ENCODE results near the gene RUSC1. TPM values are rescaled to one million over a fixed set of nuclear protein-coding genes. Genes with fewer than 3 reads are reported as not detected.

RUSC1 gene
- total and polyA plus RNA-seq, 5 donors = 20.8 to 29.7 (median 23.2) TPM

DNA sequence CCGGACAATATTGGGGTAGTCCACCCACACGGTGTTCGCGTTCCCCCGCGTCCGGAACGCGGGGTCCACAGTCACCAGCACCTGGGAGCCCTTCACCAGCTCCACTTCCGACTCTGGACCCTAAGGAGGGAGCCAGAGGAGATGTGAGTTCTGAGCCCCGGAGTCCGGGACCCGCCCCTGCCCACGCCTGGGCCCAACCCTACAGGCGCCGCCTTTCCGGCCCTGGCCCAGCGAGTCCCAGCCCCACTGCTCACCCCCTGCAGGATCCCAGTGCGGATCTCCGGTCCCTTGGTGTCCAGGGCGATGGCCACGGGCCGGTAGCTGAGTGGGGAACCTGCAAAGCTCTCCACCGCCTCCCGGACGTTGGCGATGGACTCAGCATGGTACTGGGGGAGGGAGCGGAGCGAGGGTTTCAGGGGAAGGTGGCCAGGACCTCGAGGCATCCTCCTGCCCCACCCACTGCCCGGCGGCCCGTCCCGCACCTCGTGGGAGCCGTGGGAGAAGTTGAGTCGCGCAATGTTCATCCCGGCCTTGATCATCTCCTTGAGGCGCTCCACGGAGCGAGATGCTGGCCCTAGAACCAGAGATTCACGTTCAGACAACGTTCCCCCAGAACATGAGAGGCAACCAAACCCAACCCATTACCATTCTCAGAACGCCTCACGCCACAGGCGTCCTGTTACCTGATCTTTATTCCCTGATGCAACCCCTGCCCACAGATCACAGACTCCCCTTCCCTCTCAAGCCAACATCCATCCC lies 25.3 kb upstream of the RUSC1 start:
- Histone ChIP-seq H3K9me3 (ENCODE audit: control insufficient read depth, low read length) (no peaks in the 10 kb centered on the region), H3K27ac (ENCODE audit: low read length) (no peak overlapping the region), H3K4me1 (ENCODE audit: control insufficient read depth, insufficient read depth, low read length) (no peaks in the 10 kb centered on the region), H3K27me3 (ENCODE audit: control insufficient read depth, insufficient read depth) (no peaks in the 10 kb centered on the region), H3K4me3 (ENCODE audit: low read length) (no peak overlapping the region)
- ATAC-seq (peak; percentile 32 to 65), DNase-seq (peak in 1 of 3 donors; percentile 54)
- WGBS = 12% methylated on average over 47 of the region's 47 CpGs
- intact Hi-C loops (cut with DNase I) = no loop called here

DNA sequence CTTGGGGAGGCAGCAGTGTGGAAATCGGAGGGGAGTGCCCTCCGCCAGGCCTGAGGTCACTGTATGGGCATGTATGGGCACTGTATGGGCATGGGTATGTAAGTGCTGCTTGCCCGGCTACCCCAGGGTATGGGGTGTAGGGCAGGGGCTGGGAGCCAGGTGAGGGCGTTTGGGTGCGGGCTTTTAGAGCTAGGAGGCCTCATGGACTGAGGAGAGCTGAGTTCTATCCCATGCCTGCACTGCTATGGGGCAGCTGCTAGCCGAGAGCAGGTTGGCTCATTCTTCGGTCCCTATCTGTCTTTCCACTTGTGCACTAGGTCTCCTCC lies 24.8 kb upstream of the RUSC1 start:
- H3K4me3 ChIP-seq (ENCODE audit: low read length) = no peak overlapping the region
- no peaks in the 10 kb centered on the region for H3K9me3 ChIP-seq (ENCODE audit: control insufficient read depth, low read length)
- intact Hi-C loops (cut with DNase I) = no loop called here
- no peak overlapping the region for H3K27ac ChIP-seq (ENCODE audit: low read length)
- H3K27me3 ChIP-seq (ENCODE audit: control insufficient read depth, insufficient read depth) = no peaks in the 10 kb centered on the region
- DNase-seq = no peak
- 84% methylated on average over 7 of the region's 7 CpGs for WGBS
- H3K4me1 ChIP-seq (ENCODE audit: control insufficient read depth, insufficient read depth, low read length) = no peaks in the 10 kb centered on the region
- ATAC-seq = no peak

DNA sequence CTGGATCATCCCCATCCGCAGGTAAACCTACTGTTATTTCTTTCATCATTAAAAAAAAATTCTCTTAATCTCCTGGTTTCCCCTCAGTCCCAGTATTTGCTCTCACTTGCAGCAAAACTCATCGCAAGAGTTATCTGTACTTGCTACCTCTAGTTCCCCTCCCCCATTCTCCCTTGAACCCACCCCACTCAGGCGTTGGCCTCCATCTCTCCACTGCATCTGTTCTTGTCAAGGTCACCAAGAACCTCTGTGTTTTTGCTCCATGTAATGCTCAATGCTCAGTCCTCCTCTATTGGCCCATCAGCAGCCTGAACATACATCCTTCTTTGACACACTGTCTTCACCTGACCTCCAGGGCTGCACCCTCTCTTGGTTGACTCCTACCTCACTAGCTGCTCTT lies 24.0 kb upstream of the RUSC1 start:
- no peaks in the 10 kb centered on the region for H3K4me1 ChIP-seq (ENCODE audit: control insufficient read depth, insufficient read depth, low read length)
- no peak overlapping the region for H3K4me3 ChIP-seq (ENCODE audit: low read length)
- ATAC-seq (no peak), DNase-seq (no peak)
- no peak overlapping the region for H3K27ac ChIP-seq (ENCODE audit: low read length)
- H3K27me3 ChIP-seq (ENCODE audit: control insufficient read depth, insufficient read depth) = no peaks in the 10 kb centered on the region
- WGBS = 86% methylated on average over 3 of the region's 3 CpGs
- intact Hi-C loops (cut with DNase I) = no loop called here
- H3K9me3 ChIP-seq (ENCODE audit: control insufficient read depth, low read length) = no peaks in the 10 kb centered on the region

DNA sequence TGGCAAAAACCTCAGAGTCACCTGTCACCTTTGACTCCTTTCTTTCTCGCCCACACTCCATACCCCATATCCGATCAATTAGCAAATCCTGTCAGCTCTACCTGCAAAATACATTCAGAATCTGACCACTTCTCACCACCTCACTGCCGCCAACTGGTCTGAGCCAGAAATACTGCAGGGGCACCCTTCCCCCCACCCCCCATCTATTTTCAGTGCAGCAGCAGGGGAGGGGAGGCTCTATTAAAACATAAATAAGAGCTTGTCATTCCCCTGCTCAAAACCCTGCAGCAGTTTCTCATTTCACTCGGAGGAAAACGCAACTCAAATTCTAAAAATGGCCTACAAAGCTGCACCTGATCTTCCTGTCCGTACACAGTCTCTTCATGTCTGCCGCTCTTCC lies 23.3 kb upstream of the RUSC1 start:
- no peak for DNase-seq
- Histone ChIP-seq H3K9me3 (ENCODE audit: control insufficient read depth, low read length) (no peaks in the 10 kb centered on the region), H3K27ac (ENCODE audit: low read length) (no peak overlapping the region), H3K4me3 (ENCODE audit: low read length) (no peak overlapping the region), H3K4me1 (ENCODE audit: control insufficient read depth, insufficient read depth, low read length) (no peaks in the 10 kb centered on the region), H3K27me3 (ENCODE audit: control insufficient read depth, insufficient read depth) (no peaks in the 10 kb centered on the region)
- WGBS = 62% methylated on average over 7 of the region's 7 CpGs
- intact Hi-C loops (cut with DNase I) = no loop called here
- no peak for ATAC-seq

DNA sequence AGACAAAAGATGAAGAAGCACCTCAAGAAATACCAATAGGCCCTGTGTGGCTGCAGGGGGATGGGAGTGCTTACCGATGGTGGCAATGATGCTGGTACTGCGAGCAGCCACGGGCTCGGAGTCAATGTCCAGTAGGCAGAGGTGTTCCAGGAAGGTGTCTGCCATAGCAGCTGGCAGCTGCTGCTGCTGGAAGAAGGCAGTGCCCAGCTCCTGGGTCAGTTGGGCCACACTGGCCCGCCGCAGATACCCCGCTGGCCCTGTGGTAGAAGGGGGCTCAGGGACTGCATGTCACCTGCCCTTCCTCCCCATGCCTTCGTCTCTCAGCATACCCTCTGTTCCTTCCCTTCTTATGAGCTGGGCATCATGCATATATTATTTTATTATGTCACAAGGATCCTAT lies 20.7 kb upstream of the RUSC1 start:
- Histone ChIP-seq H3K4me1 (ENCODE audit: control insufficient read depth, insufficient read depth, low read length) (no peaks in the 10 kb centered on the region), H3K27ac (ENCODE audit: low read length) (no peak overlapping the region), H3K27me3 (ENCODE audit: control insufficient read depth, insufficient read depth) (no peaks in the 10 kb centered on the region), H3K4me3 (ENCODE audit: low read length) (no peak overlapping the region), H3K9me3 (ENCODE audit: control insufficient read depth, low read length) (no peaks in the 10 kb centered on the region)
- ATAC-seq (no peak), DNase-seq (no peak)
- 94% methylated on average over 8 of the region's 8 CpGs for WGBS
- intact Hi-C loops (cut with DNase I) = no loop called here

DNA sequence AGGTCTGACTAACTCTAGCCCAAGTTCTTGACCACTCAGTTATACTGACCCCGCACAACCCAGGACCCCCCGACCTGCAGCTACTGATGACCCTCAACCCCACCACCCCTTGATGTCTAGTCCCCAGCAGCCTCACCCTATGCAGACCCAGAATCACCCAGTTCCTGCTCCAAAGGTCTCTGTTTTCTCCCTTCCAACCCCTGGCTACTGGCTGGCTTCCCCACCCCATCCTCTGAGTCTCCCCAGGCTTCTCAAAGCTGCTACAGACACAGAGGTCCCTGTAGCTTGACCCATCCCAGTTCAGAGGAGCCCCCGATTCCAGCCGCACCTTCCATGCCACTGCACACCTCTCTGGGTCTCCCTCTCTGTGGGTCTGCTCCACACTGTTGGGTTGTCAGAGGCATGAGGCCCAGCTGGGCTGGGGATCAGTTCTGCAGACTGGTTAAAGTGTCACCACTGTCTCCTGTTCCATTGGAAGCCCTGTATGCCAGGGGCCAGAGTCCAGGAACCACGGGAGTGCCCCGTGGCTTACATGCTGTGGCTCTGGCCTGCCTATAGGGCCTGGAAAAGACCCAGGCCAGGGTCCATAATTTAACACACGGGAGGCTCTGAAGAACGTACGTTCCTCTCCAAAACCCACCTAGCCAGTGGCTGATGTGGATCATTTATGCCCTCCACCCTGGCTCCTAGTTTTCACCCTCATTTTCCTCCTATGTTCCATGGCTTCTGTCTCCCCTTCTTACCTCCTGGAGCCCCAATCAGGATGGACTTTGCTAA lies 20.0 kb upstream of the RUSC1 start:
- Histone ChIP-seq H3K4me3 (ENCODE audit: low read length) (no peak overlapping the region), H3K27me3 (ENCODE audit: control insufficient read depth, insufficient read depth) (no peaks in the 10 kb centered on the region), H3K9me3 (ENCODE audit: control insufficient read depth, low read length) (no peaks in the 10 kb centered on the region), H3K4me1 (ENCODE audit: control insufficient read depth, insufficient read depth, low read length) (no peaks in the 10 kb centered on the region), H3K27ac (ENCODE audit: low read length) (no peak overlapping the region)
- WGBS = 89% methylated on average over 9 of the region's 9 CpGs
- intact Hi-C loops (cut with DNase I) = no loop called here
- DNase-seq (no peak), ATAC-seq (no peak)

DNA sequence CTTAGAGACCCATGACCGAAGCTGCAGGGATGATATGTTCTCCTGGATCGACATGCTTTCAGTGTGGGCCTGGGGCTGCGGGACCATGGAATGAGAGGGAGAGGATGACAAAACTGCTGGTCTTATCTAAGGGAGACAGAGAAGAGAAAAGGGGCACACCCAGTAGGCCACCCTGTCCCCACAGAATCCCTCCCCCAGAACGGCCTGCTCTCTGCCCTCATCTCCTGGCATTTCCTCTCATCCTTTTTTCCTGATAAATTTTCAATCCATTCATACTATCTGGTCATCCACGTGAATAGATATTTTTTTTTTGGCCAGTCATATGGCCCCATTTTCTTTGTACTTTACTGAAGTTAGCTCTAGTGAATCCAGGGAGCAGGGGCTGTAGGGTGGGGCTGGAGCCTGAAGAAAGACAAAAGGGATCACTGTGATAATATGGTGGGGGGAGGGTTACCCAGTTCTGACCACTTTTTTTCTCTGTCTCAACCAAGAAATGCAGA lies 19.3 kb upstream of the RUSC1 start, which contains the start of gene PKLR:
TSS of gene PKLR (minus strand) at position 97 of the 500 bp plus-strand sequence. CDS start at position 54, 43 bp downstream.
- no peak for ATAC-seq
- Histone ChIP-seq H3K4me1 (ENCODE audit: control insufficient read depth, insufficient read depth, low read length) (no peaks in the 10 kb centered on the region), H3K4me3 (ENCODE audit: low read length) (no peak within 1 kb of the TSS), H3K27me3 (ENCODE audit: control insufficient read depth, insufficient read depth) (no peaks in the 10 kb centered on the region), H3K9me3 (ENCODE audit: control insufficient read depth, low read length) (no peaks in the 10 kb centered on the region), H3K27ac (ENCODE audit: low read length) (no peak within 1 kb of the TSS)
- WGBS = 80% methylated on average over 5 of the region's 5 CpGs
- DNase-seq = no peak
- intact Hi-C loops (cut with DNase I) = no loop called here

DNA sequence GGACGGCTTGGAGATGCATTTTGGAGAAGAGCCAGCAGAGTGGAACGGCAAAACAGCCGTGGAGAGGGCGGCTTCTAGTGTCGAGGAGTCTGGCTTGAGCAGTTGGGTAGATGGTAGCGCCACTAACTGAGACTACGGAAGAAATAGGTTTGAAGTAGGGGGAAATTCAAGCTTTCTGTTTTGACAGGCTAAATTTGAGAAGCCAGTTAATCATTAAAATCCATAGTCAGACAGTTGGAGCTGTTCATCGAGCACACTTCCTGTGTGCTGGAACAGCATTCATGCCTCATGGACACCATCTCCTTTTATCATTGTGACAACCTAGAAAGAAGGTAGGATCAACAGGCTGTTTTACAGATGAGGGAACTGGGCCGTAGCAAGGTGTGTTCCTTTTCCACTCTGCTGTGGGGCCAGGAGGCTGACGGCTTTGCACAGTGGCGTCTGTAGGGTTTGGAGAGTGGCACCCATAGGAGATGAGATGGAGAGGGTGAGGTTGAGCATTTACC lies 16.1 kb upstream of the RUSC1 start:
- DNase-seq (no peak), ATAC-seq (no peak)
- H3K27ac ChIP-seq (ENCODE audit: low read length) = no peak overlapping the region
- H3K27me3 ChIP-seq (ENCODE audit: control insufficient read depth, insufficient read depth) = no peaks in the 10 kb centered on the region
- 77% methylated on average over 11 of the region's 11 CpGs for WGBS
- no peaks in the 10 kb centered on the region for H3K4me1 ChIP-seq (ENCODE audit: control insufficient read depth, insufficient read depth, low read length)
- intact Hi-C loops (cut with DNase I) = no loop called here
- no peak overlapping the region for H3K4me3 ChIP-seq (ENCODE audit: low read length)
- no peaks in the 10 kb centered on the region for H3K9me3 ChIP-seq (ENCODE audit: control insufficient read depth, low read length)

DNA sequence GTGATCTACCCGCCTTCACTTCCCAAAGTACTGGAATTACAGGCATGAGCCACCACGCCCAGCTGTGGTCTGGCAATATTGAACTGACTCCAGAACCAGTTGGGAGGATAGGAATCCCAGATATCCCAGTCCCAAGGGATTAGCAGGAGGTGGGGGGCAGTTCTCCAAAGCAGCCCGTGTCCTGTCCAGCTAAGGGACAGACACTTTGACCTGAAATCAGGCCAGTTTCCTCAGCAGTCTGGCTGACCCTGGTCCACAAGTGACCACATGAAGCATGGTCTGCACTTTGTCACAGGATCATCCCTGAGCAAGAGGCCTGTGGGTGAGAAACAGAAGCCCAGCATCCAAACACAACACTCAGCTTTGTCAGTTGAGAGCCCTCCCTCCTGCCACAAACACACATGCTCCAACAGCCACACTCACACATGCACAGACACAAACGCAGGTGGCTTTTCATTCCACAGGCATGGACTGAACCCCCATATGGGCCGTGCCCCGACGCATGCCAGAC lies 14.8 kb upstream of the RUSC1 start:
- no peaks in the 10 kb centered on the region for H3K27me3 ChIP-seq (ENCODE audit: control insufficient read depth, insufficient read depth)
- WGBS = 69% methylated on average over 7 of the region's 7 CpGs
- intact Hi-C loops (cut with DNase I) = no loop called here
- no peaks in the 10 kb centered on the region for H3K9me3 ChIP-seq (ENCODE audit: control insufficient read depth, low read length)
- no peaks in the 10 kb centered on the region for H3K4me1 ChIP-seq (ENCODE audit: control insufficient read depth, insufficient read depth, low read length)
- H3K27ac ChIP-seq (ENCODE audit: low read length) = no peak overlapping the region
- ATAC-seq (no peak), DNase-seq (no peak)
- no peak overlapping the region for H3K4me3 ChIP-seq (ENCODE audit: low read length)

DNA sequence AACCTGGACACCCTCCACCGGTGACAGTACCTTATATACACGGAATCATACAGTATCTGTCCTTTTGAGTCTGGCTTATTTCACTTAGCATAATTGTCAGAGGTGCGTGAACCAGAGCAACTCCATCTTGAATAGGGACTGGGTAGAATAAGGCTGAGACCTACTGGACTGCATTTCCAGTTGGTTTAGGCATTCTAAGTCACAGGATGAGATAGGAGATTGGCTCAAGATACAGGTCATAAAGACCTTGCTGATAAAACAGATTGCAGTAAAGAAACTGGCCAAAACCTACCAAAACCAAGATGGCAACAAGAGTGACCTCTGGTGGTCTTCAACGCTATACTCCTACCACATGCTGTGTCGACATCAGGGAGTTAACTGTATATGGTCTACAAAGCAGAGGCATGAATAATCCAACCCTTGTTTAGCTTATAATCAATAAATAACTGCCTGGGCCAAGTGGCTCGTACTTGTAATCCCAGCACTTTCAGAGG lies 13.4 kb upstream of the RUSC1 start:
- Histone ChIP-seq H3K4me3 (ENCODE audit: low read length) (no peak overlapping the region), H3K9me3 (ENCODE audit: control insufficient read depth, low read length) (no peaks in the 10 kb centered on the region), H3K27ac (ENCODE audit: low read length) (no peak overlapping the region), H3K4me1 (ENCODE audit: control insufficient read depth, insufficient read depth, low read length) (no peaks in the 10 kb centered on the region), H3K27me3 (ENCODE audit: control insufficient read depth, insufficient read depth) (no peaks in the 10 kb centered on the region)
- ATAC-seq = no peak
- WGBS = 44% methylated on average over 6 of the region's 6 CpGs
- intact Hi-C loops (cut with DNase I) = no loop called here
- DNase-seq = no peak

Data from right cardiac atrium (tissue), 5 donors.